D721Med (cell line): ENCODE data around the gene SEL1L3.

ENCODE experiments used
- DNase-seq: peaks from one replicate; pipeline ENCODE4 v3.0.0; 2011; ENCODE audit warnings: low spot score; ENCODE audit not compliant: insufficient read length
- FAIRE-seq: peaks from 2 replicates; lab custom pipeline; 2011; peaks lifted over from hg19 to GRCh38; lab: Jason Lieb, UNC
- CTCF ChIP-seq: IDR thresholded peaks from 2 replicates; pipeline ENCODE4 v1.5.1; 2012; ENCODE audit warnings: mild to moderate bottlenecking, control low read depth; ENCODE audit not compliant: insufficient read depth; ENCODE audit errors: missing control alignments

SEL1L3 gene

GRCh38 chr4:25776795-25777194 is 86.0 kb downstream of the SEL1L3 start:
- no peak for FAIRE-seq
- no peak for TF ChIP-seq CTCF
- DNase-seq, result no peak

GRCh38 chr4:25775166-25775565 is 87.6 kb downstream of the SEL1L3 start:
- FAIRE-seq (no peak), DNase-seq (no peak)
- TF ChIP-seq CTCF, result no peak

- no peak for TF ChIP-seq CTCF
- no peak for FAIRE-seq
- no peak for DNase-seq
Observed at GRCh38 chr4:25773358-25773757, 89.4 kb downstream of the SEL1L3 start.

- no peak for FAIRE-seq
- no peak for DNase-seq
- TF ChIP-seq CTCF, result no peak
Observed at GRCh38 chr4:25771672-25772071, 91.1 kb downstream of the SEL1L3 start.

- TF ChIP-seq CTCF, result no peak
- no peak for DNase-seq
- FAIRE-seq, result peak; percentile 21
Observed at GRCh38 chr4:25770847-25771246, 91.9 kb downstream of the SEL1L3 start.

GRCh38 chr4:25769251-25769650 is 93.5 kb downstream of the SEL1L3 start:
- FAIRE-seq, result no peak
- no peak for DNase-seq
- TF ChIP-seq CTCF, result no peak

- peak; percentile 98 for TF ChIP-seq CTCF
- DNase-seq (no peak), FAIRE-seq (peak; percentile 41)
Observed at GRCh38 chr4:25767877-25768725, 94.7 kb downstream of the SEL1L3 start.
